ENCODE data around the gene GRIA3. TPM values are rescaled to one million over a fixed set of nuclear protein-coding genes. Genes with fewer than 3 reads are reported as not detected.
"Not testable (repeated sequence)": the region's sequence is repeated elsewhere in the genome, so short reads cannot be mapped to it uniquely, and the experiment has no call there.

The GRIA3 gene
- total RNA-seq, 1 donor from 2014 or later: not detected

- H3K36me3 ChIP-seq: no peaks in the 10 kb centered on the region
- H3K4me3 ChIP-seq: no peak overlapping the region
- no peaks in the 10 kb centered on the region for H3K27me3 ChIP-seq
- DNase-seq: no peak
- TF ChIP-seq CTCF (IDR thresholded peaks at IDR 0.05): no peak
- H3K27ac ChIP-seq: no peak overlapping the region
- intact Hi-C loops (cut with DNase I): no loop called here
- H3K9me3 ChIP-seq: no peaks in the 10 kb centered on the region
- ATAC-seq: no peak
- H3K4me1 ChIP-seq: no peaks in the 10 kb centered on the region
Observed at GRCh38 chrX:123424546-123424945, 240.5 kb downstream of the GRIA3 start.

- no peaks in the 10 kb centered on the region for H3K9me3 ChIP-seq
- H3K27me3 ChIP-seq: no peaks in the 10 kb centered on the region
- intact Hi-C loops (cut with DNase I): no loop called here
- H3K4me1 ChIP-seq: no peaks in the 10 kb centered on the region
- no peak overlapping the region for H3K4me3 ChIP-seq
- TF ChIP-seq CTCF (IDR thresholded peaks at IDR 0.05): no peak
- H3K36me3 ChIP-seq: no peaks in the 10 kb centered on the region
- H3K27ac ChIP-seq: no peak overlapping the region
- DNase-seq (no peak), ATAC-seq (no peak)
Observed at GRCh38 chrX:123425471-123425870, 241.4 kb downstream of the GRIA3 start.

GRCh38 chrX:123425904-123426303 lies 241.8 kb downstream of the GRIA3 start:
- no peaks in the 10 kb centered on the region for H3K36me3 ChIP-seq
- no peak for TF ChIP-seq CTCF (IDR thresholded peaks at IDR 0.05)

GRCh38 chrX:123432361-123433150 lies 248.5 kb downstream of the GRIA3 start:
- intact Hi-C loops (cut with DNase I): no loop called here
- H3K27me3 ChIP-seq: no peaks in the 10 kb centered on the region

More at GRCh38 chrX:123425904-123426303, 241.8 kb downstream of the GRIA3 start:
- Histone ChIP-seq H3K4me3 (no peak overlapping the region), H3K4me1 (no peaks in the 10 kb centered on the region), H3K27ac (no peak overlapping the region), H3K27me3 (no peaks in the 10 kb centered on the region), H3K9me3 (no peaks in the 10 kb centered on the region)
- DNase-seq (no peak), ATAC-seq (peak; percentile 62)
- intact Hi-C loops (cut with DNase I): no loop called here

GRCh38 chrX:123436512-123437136 lies 252.5 kb downstream of the GRIA3 start:
- TF ChIP-seq CTCF (IDR thresholded peaks at IDR 0.05): no peak
- no peaks in the 10 kb centered on the region for H3K27me3 ChIP-seq
- no peaks in the 10 kb centered on the region for H3K9me3 ChIP-seq
- intact Hi-C loops (cut with DNase I): no loop called here
- no peaks in the 10 kb centered on the region for H3K4me1 ChIP-seq
- no peak overlapping the region for H3K4me3 ChIP-seq
- H3K36me3 ChIP-seq: no peaks in the 10 kb centered on the region
- no peak for DNase-seq
- no peak for ATAC-seq
- no peak overlapping the region for H3K27ac ChIP-seq

More at GRCh38 chrX:123432361-123433150, 248.5 kb downstream of the GRIA3 start:
- ATAC-seq (no peak), DNase-seq (no peak)
- no peak overlapping the region for H3K27ac ChIP-seq
- no peaks in the 10 kb centered on the region for H3K36me3 ChIP-seq
- H3K4me3 ChIP-seq: no peak overlapping the region
- H3K9me3 ChIP-seq: no peaks in the 10 kb centered on the region
- no peak for TF ChIP-seq CTCF (IDR thresholded peaks at IDR 0.05)
- no peaks in the 10 kb centered on the region for H3K4me1 ChIP-seq

GRCh38 chrX:123439926-123440325 lies 255.8 kb downstream of the GRIA3 start:
- H3K4me3 ChIP-seq; H3K4me1 ChIP-seq; ATAC-seq; intact Hi-C loops (cut with DNase I); H3K27ac ChIP-seq; H3K36me3 ChIP-seq; DNase-seq; H3K9me3 ChIP-seq; H3K27me3 ChIP-seq: not testable (repeated sequence)

Data from upper lobe of right lung (tissue), 1 donor.